HG03378 (cell line): Measurements from ENCODE around the gene TPM4.
"Not testable (repeated sequence)": the region's sequence is repeated elsewhere in the genome, so short reads cannot be mapped to it uniquely, and the experiment has no call there.

Source experiments
- ATAC-seq: cut with Tn5 transposase; IDR thresholded peaks from one replicate; pipeline ENCODE4 v1.9.1; 2021; ENCODE audit warnings: mild to moderate bottlenecking, moderate library complexity; ENCODE audit not compliant: unreplicated experiment

TPM4 gene

GRCh38 chr19:16094360-16095070, 18.2 kb downstream of the TPM4 start:
- ATAC-seq = no peak

- no peak for ATAC-seq
Observed at GRCh38 chr19:16095071-16095571, 18.8 kb downstream of the TPM4 start.

GRCh38 chr19:16096280-16096855, 20.1 kb downstream of the TPM4 start:
- ATAC-seq = no peak

GRCh38 chr19:16098416-16098768, 22.1 kb downstream of the TPM4 start:
- ATAC-seq = no peak

- ATAC-seq = no peak
Observed at GRCh38 chr19:16098821-16099220, 22.5 kb downstream of the TPM4 start.

- ATAC-seq = not testable (repeated sequence)
Observed at GRCh38 chr19:16099314-16099965, 23.1 kb downstream of the TPM4 start.

GRCh38 chr19:16100524-16100923, 24.2 kb downstream of the TPM4 start:
- no peak for ATAC-seq

GRCh38 chr19:16104722-16105121, 28.4 kb downstream of the TPM4 start:
- ATAC-seq = no peak

- ATAC-seq = no peak
Observed at GRCh38 chr19:16106121-16106520, 29.8 kb downstream of the TPM4 start.

- ATAC-seq = peak; percentile 82
Observed at GRCh38 chr19:16111160-16111908, 35.0 kb downstream of the TPM4 start, which contains the start of gene RAB8A. Gene RAB8A, plus strand, starts transcription at chr19:16111889. Its CDS starts 13 bp downstream, at chr19:16111902.

GRCh38 chr19:16111909-16112752, 35.8 kb downstream of the TPM4 start:
- ATAC-seq = no peak

- ATAC-seq = no peak
Observed at GRCh38 chr19:16112778-16113177, 36.5 kb downstream of the TPM4 start.

- ATAC-seq = no peak
Observed at GRCh38 chr19:16113727-16114126, 37.4 kb downstream of the TPM4 start.

- no peak for ATAC-seq
Observed at GRCh38 chr19:16115301-16116039, 39.2 kb downstream of the TPM4 start.

GRCh38 chr19:16116067-16116466, 39.8 kb downstream of the TPM4 start:
- ATAC-seq = no peak

- no peak for ATAC-seq
Observed at GRCh38 chr19:16117594-16118033, 41.3 kb downstream of the TPM4 start.

- peak; percentile 73 for ATAC-seq
Observed at GRCh38 chr19:16118489-16119033, 42.3 kb downstream of the TPM4 start.

- ATAC-seq = not testable (repeated sequence)
Observed at GRCh38 chr19:16119075-16119857, 43.0 kb downstream of the TPM4 start.

GRCh38 chr19:16121141-16121540, 44.8 kb downstream of the TPM4 start:
- ATAC-seq = no peak
